Measurements from ENCODE around the gene SEMA4G. TPM values are rescaled to one million over a fixed set of nuclear protein-coding genes. Genes with fewer than 3 reads are reported as not detected.
A peak's percentile ranks its signal among the peaks of the same experiment; 100 is the strongest.

Gene SEMA4G
- total and polyA plus RNA-seq, 4 donors, result 1.2 to 7.4 (median 2.8) TPM

GRCh38 chr10:100987685-100988049, 18.4 kb downstream of the SEMA4G start:
- H3K4me3 ChIP-seq, result peak overlapping the region; percentile 82
- no peaks in the 10 kb centered on the region for H3K27me3 ChIP-seq (ENCODE audit: control insufficient read depth in 3 of 3, insufficient read depth in 3 of 3, low read length in 2 of 3)
- H3K27ac ChIP-seq (ENCODE audit: low read depth in 1 of 2, low read length in 1 of 2), result peak overlapping the region; percentile 5 to 80
- TF ChIP-seq CTCF (IDR thresholded peaks at IDR 0.05; ENCODE audit: control extremely low read depth, extremely low read depth), result no peak
- no peaks in the 10 kb centered on the region for H3K9me3 ChIP-seq (ENCODE audit: control insufficient read depth in 4 of 4, insufficient read depth in 3 of 4, low read length in 3 of 4)
- H3K9ac ChIP-seq (ENCODE audit: insufficient read depth in 1 of 2, low read length in 2 of 2), result no peak overlapping the region
- ATAC-seq (ENCODE audit: insufficient read depth, low FRiP score) (no peak), DNase-seq (no peak)
- H3K4me1 ChIP-seq (ENCODE audit: control insufficient read depth in 5 of 5, insufficient read depth in 5 of 5, low read length in 5 of 5), result peaks cover 7 to 21% (median 10%) of the 10 kb centered on the region in 5 donors
- 2% methylated on average over 15 of the region's 15 CpGs for WGBS, 2 donors
- peaks cover 6 to 32% (median 24%) of the 10 kb centered on the region in 4 donors for H3K36me3 ChIP-seq (ENCODE audit: control insufficient read depth in 4 of 4, insufficient read depth in 4 of 4, low read length in 4 of 4)

GRCh38 chr10:100988166-100988565, 18.9 kb downstream of the SEMA4G start:
- peaks cover 7 to 21% (median 10%) of the 10 kb centered on the region in 5 donors for H3K4me1 ChIP-seq (ENCODE audit: control insufficient read depth in 5 of 5, insufficient read depth in 5 of 5, low read length in 5 of 5)
- peaks cover 6 to 31% (median 19%) of the 10 kb centered on the region in 4 donors for H3K36me3 ChIP-seq (ENCODE audit: control insufficient read depth in 4 of 4, insufficient read depth in 4 of 4, low read length in 4 of 4)
- H3K27ac ChIP-seq (ENCODE audit: low read depth in 1 of 2, low read length in 1 of 2), result no peak overlapping the region
- H3K9me3 ChIP-seq (ENCODE audit: control insufficient read depth in 4 of 4, insufficient read depth in 3 of 4, low read length in 3 of 4), result no peaks in the 10 kb centered on the region
- DNase-seq (no peak), ATAC-seq (ENCODE audit: insufficient read depth, low FRiP score) (no peak)
- peak overlapping the region; percentile 82 for H3K4me3 ChIP-seq
- H3K27me3 ChIP-seq (ENCODE audit: control insufficient read depth in 3 of 3, insufficient read depth in 3 of 3, low read length in 2 of 3), result no peaks in the 10 kb centered on the region
- WGBS, 2 donors, result 62 to 63% methylated on average over 10 of the region's 10 CpGs
- TF ChIP-seq CTCF (IDR thresholded peaks at IDR 0.05; ENCODE audit: control extremely low read depth, extremely low read depth), result no peak
- no peak overlapping the region for H3K9ac ChIP-seq (ENCODE audit: insufficient read depth in 1 of 2, low read length in 2 of 2)

- WGBS, 2 donors, result 91% methylated on average over 21 of the region's 21 CpGs
- H3K27me3 ChIP-seq (ENCODE audit: control insufficient read depth in 3 of 3, insufficient read depth in 3 of 3, low read length in 2 of 3), result no peaks in the 10 kb centered on the region
- ATAC-seq (ENCODE audit: insufficient read depth, low FRiP score), result no peak
- peaks cover 6 to 33% (median 22%) of the 10 kb centered on the region in 4 donors for H3K36me3 ChIP-seq (ENCODE audit: control insufficient read depth in 4 of 4, insufficient read depth in 4 of 4, low read length in 4 of 4)
- H3K27ac ChIP-seq (ENCODE audit: low read depth in 1 of 2, low read length in 1 of 2), result no peak overlapping the region
- H3K4me1 ChIP-seq (ENCODE audit: control insufficient read depth in 5 of 5, insufficient read depth in 5 of 5, low read length in 5 of 5), result peaks cover 7 to 21% (median 10%) of the 10 kb centered on the region in 5 donors
- H3K9me3 ChIP-seq (ENCODE audit: control insufficient read depth in 4 of 4, insufficient read depth in 3 of 4, low read length in 3 of 4), result no peaks in the 10 kb centered on the region
- no peak for TF ChIP-seq CTCF (IDR thresholded peaks at IDR 0.05; ENCODE audit: control extremely low read depth, extremely low read depth)
- no peak for DNase-seq
- H3K9ac ChIP-seq (ENCODE audit: insufficient read depth in 1 of 2, low read length in 2 of 2), result no peak overlapping the region
- no peak overlapping the region for H3K4me3 ChIP-seq
Measured at GRCh38 chr10:100989088-100989487, 19.8 kb downstream of the SEMA4G start.
